Ammon's horn (tissue), 1 donor: ENCODE data around the gene CACNA2D3.

Experiments used
- DNase-seq: peaks from one replicate; pipeline ENCODE4 v3.0.0-alpha.2; 2016; ENCODE audit warnings: low spot score

The CACNA2D3 gene

DNA sequence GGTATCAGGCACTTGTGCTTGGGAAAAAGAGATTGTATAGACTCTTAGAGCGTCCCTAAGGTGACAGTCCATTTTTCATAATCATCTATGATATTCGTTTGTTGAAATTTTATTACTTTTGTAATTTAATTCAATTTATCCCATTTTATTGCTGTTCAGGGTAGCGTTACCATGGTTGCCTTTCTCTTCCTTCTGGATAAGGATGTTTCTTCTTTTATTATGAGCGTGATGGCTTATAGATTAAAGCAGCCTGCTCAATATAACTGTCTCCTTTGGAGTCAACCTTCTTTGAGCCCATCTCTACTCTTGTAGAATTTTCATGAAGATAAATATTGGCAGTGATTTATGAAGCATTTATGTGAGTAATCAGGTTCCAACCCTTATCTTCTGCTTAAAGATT, 623.5 kb downstream of the CACNA2D3 start:
- no peak for DNase-seq

DNA sequence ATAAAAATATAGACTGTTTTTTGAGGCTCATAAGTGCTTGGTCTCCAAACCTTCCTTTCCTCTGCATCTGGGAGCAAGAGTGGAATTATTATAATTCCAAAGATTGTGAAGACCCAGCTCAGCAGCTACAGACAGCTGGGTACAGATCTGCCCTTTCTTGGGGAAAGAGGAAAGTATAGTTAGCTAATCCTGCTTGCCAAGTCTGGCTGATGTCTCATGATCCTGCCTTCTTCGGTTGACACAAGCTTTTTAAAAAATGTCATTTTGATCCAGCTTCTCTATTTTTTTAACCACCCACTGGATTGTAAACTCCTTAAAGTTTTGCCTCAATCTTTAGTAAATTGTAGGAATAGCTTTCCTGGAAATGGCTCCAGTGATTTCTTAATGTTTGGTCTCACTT, 624.4 kb downstream of the CACNA2D3 start:
- no peak for DNase-seq

DNA sequence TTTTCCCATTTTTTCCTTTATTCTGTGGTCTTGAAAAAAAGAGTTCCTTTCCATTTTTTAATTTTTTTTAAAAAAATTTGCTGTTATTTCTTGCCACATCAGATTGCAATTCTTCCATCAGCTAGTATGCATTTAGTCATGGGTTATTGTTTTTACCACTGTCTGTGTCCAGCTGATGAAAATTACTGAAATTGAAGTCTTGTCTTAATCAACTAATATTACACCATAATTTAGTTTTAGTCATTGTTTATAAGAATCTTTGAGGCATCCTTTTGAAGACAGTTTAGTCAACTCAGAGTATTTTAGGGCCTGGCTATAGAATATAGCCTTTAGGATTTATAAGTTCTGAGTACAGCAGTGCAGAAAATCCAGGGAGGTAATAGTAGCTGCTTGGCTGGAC, 633.4 kb downstream of the CACNA2D3 start:
- no peak for DNase-seq

DNA sequence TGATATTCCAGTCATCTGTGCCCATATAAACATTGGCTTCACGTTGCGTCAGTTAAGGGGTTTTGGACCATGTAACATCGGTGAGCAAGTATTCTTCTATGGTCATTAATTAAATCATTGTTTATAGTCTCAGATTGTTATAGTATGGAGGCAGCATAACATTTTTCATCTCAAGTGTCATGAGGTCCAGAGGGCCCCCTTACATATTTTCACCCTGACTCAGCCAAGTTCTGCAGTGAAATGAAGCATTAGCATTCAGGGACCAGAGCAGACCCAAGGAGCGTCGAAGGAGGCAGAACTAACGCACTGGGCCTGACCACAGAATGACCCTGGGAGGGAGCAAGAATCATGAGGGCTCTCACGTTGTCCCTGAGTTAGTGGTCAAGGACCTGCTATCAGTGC, 634.0 kb downstream of the CACNA2D3 start:
- DNase-seq: no peak

DNA sequence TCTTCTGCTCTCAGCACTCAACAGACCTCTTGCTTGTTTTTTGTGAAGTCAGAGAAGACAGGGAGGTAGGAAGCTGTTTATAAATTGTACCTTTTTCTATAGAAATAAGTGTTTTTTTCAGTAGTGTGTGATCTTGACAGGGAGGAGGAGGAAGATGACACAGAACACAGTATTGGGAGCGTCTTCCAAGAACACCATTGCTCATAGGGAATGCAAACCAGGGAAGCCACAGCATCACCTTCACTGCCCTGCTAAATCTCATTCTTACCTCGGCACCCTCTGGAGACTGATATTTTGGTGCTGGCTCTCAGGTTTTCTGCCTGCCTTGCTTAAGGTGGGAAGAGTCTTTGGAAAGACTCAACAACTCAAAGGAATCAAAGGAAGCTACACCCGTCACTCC, 636.1 kb downstream of the CACNA2D3 start:
- DNase-seq: no peak

DNA sequence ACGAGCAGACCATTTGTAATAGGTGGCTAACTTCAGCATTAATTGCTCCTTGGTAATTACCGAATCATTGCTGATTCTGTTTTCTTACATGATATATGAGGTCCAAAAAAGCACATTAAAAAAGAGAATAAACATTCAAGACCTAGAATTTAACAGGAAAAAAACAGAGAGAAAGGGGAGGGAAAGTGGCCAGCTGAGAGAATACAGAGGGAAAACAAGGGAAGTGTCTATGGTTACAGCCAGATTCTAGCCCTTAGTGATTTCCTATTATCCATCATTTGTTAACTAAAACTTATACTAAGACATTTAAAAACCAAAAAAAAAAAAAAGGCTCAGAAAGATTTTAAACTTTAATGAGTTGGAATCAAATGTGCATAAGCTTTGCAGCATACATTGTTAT, 636.8 kb downstream of the CACNA2D3 start:
- no peak for DNase-seq

DNA sequence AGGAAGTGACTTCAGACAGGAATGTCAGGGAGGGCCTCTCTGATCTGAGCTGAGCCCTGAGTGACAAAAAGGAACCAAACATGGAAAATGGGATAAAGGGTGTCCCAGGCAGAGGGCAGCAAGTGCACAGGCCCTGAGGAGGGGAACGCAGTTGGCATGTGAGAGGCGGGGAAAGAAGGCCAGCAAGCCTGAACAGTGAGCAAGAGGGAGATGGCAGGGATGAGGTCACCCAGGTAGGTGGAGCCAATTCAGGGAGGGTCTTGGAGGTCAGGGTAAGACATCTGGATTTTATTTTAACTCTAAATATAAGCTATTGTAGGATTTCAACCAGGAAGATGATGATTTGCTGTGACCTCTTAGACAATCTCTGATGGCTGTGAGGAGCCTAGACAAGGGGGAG, 637.8 kb downstream of the CACNA2D3 start:
- DNase-seq: no peak

DNA sequence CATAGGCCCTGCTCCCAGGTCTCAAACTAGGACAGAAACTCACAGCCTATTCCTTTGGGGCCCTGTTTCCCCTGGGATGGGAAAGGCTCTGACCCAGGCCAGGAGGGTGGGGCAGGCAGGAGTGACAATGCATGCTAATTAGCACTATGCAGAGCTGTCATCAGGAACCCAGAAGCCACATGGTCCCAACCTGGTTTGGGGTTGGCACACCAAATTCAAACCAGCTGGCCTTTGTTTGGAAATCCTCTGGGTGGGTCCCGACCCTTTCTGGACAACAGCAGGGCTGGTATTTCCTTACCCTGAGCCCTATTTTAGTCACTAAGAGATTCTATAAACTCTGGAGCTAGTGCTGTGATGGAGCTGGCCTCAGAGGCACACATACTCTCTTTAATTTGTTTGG, 639.3 kb downstream of the CACNA2D3 start:
- no peak for DNase-seq

DNA sequence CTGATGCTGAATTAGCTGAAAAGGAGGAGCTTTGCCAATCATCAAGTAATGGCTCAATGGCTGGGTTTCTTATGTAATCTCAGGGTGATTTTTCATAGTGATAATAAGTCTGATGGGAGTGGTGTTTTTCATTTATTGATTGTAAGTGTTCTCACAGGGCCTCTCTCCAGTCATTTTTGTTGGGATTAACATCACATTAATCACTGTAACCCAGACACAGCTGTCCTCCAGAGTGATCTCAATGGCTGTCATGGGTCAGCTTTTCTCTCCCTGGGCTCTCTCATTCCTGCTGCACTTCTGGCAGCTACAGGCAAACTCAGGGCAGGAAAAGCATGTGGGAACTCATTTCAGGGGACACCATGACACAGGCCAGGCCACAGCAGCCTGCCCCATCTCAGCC, 642.6 kb downstream of the CACNA2D3 start:
- no peak for DNase-seq

DNA sequence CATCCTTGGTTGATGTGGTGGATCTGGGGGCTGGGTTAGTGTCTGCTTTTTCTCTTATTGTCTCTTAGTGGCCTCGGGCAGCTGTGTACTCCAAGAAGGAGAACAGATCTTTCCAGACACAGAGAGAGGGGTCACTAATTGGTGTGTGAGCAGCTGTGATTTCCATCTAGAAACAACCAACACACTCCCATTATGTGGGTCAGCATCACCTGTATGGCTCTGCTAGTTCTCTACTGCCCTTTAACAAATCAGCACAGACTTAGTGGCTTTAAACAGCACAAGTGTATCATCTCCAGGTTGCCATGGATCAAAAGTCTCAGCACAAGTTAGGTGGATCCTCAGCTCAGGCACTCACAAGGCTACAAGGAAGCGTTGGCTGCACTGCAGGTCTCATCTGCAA, 648.7 kb downstream of the CACNA2D3 start:
- no peak for DNase-seq

DNA sequence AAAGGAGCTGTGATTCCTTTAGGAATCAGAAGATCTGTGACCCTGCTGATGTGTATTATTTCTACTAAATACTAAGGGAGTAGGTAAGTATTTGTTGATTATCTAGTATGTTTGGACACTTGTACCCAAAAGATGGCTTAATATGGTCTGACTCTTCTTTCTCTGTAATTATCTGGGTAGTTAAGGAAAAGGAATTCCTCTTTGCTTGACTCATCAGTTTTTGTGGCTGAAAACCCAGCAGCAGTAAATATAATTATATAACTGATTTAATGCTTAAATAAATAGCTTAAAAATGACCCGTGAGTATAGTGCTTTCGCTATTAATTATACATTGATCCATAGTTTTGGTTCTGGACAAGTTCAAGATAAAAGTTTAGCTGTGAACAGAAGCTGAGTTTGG, 649.7 kb downstream of the CACNA2D3 start:
- no peak for DNase-seq

DNA sequence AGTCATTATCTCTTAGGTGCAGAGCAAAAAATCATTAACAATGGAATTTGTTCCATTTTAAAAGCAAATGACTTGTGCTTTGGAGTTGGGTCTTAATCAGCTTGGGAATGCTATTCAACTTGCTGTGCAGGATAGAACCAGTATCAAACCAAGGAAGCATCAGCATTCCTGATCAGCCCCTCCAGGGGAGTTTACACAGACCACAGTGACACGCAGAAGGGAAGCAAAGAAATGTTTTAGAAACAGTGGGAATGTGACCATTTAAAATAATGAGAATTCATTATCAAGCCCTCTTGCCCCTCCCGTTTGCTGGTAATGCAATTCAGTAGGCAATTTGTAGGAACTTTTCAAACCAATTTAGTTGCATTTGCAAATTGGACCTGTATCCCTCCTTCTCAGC, 650.4 kb downstream of the CACNA2D3 start:
- DNase-seq: no peak

DNA sequence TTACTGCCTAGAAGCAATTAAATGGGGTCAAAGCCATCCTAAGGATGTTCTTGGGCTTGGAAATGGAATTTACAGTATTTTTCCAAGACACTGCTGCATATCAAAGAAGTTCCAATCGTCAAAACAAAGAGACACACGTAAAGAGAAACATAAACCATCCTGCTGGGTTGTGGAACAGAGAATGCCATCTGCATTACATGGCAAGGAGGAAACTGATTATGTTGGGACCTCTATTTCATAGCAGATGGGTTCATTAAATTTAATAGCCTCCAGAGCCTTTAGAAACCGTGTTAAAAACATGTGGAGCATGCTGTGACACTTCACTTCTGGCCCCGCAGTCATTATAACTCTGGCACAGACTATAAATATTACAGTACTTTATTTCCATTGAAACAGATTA, 650.9 kb downstream of the CACNA2D3 start:
- no peak for DNase-seq

DNA sequence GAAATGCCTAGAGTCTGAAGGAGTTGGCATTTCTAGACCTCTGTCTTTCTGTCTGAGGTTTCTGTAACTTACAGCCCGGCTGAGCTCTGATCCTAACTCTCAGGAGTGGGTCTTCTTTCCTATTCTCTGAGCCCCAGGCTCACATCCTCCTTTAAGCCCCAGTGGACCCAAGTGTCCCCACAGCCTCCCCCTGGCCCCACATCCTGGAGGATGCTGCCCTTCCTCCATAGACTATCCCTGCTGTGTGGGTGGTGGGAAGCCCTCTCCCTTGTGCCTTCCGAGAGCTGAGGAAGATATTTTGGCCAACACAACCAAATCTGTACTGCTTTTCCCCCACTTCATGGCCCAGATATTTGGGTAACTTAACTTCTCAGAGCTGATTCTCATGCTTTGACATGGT, 654.2 kb downstream of the CACNA2D3 start:
- no peak for DNase-seq

DNA sequence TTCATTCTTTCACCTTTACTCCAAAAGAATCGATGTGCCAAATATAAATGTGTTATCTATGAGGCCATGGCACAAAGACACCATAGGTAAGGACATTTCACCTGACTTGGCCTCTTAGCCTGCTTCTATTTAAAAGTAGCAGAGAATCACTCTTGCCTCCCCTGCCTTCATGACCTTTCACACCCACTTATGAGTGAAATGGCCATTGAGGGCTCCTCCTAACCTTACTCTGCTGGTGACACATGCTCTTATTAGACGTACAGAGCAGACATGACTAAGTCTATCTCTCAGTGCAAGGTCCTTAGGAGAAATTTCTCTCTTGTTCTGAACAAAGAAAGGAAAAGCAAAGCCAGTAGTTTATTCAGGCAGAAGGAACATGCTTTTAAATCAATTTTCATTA, 654.8 kb downstream of the CACNA2D3 start:
- DNase-seq: no peak

DNA sequence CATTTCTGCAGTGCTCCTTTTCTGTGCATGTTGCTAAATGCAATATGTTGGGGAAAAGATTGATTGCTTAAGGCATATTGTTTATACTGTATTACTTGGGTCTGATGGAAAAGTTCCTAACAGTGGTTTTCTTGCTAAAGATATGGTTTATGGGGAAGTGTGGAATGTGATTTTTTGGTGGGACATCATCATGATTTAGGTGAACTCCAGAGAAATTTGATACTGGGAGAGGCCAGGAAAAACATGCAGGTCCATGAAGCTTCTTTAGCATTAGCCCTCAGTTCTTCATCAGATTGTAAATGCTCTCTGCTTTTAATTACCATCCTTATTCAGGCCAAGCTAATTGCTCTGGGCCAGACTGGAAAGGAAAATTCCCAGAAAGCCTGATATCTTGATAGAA, 658.0 kb downstream of the CACNA2D3 start:
- no peak for DNase-seq

DNA sequence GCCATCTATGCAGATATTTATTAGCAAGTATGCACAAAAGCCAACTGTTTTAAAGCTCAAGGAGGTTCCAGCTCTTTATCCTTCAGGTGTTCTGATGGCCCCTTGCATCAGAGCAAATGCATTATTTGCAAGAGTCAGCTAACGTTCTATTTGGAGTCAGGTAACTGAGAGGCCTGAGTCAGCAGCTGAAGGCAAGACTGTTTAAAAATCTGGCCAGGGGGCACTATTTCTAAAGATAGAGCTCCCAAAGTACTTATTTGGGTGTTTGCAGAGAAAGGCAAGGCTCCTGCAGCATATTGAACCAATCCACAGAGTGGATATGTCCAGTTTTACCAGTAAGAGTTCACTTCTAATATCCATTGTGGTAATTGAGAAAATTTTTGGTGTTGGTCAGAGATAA, 659.4 kb downstream of the CACNA2D3 start:
- DNase-seq: no peak

DNA sequence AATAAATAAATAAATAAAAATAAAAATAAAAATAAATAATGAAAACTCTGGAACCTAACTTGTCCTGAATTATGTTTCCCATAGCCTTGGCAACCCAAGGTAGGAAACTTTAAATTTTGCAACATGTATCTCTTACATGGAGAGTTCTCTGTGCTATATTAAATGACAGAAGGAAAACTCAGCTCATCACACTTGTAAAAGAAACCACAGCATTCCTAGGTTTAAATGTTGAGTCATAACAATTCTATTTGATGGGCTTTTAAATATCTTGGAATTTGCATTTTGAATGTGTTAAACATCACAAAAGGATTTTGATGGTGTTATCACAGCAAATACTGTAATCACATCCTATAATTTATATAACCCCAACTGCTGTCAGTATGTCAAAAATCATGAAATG, 661.3 kb downstream of the CACNA2D3 start:
- DNase-seq: no peak

DNA sequence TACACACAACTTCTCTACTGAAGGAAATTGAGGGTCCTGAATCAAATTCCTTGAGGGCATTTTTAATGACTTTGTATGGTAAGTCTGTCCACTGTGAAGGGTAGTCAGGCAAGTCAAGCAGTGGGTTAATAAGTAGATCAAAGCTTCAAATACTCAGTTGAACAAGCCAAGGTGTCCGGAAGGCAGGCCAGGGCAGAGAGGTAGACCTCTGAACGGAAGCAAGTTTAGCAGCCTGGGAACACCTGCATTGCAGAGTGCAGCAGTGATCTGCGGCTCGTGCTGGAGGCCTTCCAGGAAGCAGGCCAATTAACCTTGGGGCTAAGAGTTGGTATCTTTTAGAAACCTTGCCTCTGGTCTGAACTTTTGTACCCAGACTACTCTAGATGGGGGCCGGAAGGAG, 661.7 kb downstream of the CACNA2D3 start:
- DNase-seq: no peak

DNA sequence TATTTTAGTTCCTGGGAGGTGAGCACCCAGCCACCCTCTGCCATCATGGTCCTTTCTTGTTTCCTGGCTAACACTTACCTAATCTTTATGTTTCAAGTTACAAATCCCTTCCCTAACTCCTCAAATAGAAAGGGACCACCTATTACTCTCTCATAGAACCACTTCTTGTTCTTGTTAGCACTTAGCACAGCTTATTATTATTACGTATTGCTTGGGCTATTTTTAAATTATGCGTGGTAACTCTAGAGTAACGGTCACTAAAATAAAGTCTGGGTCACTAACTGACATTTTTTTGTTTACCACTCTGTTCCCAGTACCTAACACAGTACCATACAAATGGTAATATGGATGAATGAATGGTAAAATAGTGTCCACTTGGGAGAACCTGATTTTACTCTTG, 663.6 kb downstream of the CACNA2D3 start:
- DNase-seq: no peak

DNA sequence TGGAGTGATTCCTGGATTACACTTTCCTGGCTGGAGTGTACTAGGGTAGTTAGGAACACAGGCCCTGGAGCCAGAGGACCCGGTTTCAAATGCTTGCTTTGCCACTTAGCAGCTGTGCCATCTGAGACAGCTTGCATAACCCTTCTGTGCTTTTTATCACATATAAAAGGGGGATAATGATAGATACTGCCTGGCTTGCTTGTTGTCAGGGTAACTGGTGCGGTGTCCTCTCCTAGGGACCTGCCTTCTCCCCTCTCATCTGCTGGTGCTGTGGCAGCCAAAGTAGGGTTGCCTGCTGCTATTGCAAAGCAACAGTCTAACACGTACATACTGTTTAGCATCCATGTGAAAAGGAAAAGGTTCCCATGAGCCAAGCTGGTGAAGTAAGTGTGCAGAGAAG, 667.7 kb downstream of the CACNA2D3 start:
- DNase-seq: peak; percentile 74

DNA sequence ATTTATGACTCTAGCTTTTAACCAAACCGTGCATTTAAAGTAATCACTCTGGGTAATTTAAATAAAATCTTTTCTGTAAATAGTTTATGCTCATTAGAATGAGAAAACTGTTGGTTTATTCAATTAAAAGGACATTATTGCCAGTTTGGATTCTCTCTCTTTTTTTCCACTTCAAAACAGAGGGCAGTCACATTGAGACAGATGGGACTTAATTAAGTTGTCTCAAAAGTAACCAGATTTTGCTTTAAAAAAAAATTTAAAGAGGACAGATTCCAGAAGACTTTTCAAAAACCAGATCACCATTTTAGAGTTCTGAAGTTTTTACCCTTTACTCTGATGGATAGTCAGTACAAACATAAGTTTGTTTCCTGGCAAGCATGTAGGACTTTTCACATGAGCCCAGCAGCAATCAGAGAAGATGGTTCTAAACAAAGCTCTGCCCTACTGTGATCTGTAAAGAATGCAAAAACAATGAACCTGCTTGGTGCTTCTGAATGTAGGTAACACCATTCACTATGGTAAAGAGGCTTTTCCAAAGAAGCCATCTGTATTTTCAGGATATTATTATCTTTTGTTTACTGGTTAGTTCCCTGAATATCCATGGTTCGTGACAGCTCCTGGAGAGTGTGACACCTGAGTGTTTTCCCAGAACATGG, 669.3 kb downstream of the CACNA2D3 start:
- no peak for DNase-seq

DNA sequence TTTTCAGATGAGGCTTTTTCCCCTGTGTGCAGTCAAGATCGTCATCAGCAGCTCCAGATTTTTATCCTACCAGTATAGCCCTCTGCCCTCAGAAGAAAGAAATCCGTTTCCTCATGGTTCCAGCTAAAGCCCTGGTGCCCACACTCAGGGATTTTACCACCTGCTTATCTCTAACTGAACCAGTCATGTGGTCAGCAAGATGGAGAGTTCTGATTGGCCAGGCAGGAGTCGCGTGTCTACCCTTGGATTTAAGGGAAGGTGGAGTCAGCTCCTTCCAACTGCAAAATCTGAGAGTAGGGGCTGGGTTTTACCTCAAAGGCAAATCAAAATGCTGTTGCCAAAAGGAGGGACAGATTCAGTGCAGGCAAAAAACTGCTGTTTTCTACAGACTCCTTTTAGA, 670.2 kb downstream of the CACNA2D3 start:
- DNase-seq: no peak

DNA sequence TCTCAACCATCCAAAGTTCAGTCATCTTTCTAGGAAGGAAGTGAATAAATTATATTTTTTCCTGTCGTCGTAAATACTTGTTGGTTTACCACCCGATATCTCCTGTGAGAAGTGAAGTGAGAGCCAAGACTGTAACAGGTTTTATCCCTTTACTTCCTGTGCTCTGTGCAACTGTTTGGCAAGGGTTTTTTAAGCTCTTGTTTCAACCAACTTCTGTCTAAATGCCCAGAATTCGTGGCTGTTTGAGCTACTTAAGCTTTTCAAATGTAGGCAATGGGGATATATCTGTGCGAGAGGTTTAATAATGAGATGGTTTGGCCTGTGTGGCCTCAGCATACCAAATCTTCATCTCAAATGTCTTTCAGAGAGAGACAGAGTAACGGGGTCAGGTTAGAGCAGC, 670.8 kb downstream of the CACNA2D3 start:
- DNase-seq: peak; percentile 17

DNA sequence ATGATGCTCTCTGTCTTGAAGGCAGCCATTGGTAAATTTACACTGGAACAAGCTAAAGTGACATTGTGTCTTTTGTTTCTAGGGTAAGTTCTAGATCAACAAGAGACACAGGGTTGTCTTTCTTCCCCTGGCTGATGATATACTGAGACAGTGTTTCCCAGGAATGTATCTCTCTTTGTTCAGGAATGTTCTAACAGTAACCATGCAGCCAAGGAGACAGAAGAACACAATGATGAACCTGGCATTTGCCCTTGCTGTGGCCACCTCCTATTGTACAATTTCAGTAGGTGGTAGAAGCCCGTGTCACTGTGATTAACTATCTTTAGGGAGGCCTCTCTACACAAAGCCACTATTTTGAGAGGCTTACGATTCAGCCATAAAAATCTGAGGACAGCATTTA, 674.8 kb downstream of the CACNA2D3 start:
- no peak for DNase-seq
